Stimulated activated CD4-positive, alpha-beta T cell treated with anti-CD3 and anti-CD28 coated beads, Interleukin-12 subunit alpha, Interleukin-12 subunit beta, amount 100 ng/mL, for 24 hours (primary cell): ENCODE results near the gene MYO9A.

Experiments
- DNase-seq, 2 experiments: peaks; one replicate each; pipeline ENCODE4 v3.0.0-alpha.2; 2020; ENCODE audit warnings: low read depth in 2 of 2

Gene MYO9A

DNA sequence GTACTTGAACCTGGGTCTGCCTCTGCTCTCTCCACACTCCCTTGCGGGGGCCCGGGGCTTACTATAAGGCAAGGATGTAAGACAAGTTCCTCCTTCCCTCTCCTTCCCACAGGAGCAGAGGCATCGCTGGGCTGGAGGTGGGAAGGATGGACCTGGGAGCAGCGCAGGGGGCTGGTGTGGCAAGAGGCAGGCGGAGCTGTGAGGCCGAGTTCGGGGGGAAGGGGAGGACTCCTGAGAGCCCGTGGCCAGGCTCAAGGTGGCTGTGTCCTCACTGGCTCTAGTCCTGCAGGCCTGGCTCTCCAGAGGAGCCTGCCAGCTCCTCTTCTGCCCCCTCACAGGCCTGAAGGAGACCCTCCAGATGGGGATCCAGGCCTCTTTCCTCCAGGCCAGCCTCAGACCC, 308.6 kb downstream of the MYO9A start:
- no peak for DNase-seq

DNA sequence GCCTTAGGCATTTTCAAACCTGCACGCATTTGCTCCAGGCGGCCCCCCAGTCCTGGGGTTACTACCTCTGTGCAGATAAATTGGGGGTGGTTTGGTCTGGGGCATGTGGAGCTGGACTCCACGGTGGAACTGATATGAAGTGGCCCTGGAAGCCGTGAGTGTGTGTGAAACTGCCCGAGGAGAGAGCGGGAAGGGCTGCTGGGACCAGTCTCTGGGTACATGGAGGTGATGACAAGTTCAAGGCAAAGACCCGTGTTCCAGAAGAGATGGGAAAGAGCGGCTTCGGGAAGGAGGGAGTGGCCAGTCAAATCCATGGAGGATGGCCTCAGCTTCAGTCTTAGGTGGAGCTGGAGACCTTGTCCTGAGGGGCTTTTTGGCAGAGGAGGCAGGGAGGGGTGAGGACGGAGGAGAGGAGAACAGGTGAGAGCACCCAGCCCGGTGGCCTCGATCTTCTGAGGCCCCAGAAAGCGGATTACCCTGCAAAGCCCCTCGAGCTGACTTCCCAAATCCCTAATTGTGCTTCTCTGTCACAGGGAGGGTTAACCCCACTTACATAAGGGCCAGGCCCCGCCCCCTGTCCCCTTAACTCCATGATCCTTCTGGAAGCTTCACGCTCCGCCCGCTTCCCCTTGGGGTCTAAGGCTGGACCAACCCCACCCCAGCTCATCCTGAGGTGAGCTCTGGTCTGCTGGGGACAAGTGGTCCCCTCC, 309.5 kb downstream of the MYO9A start:
- no peak for DNase-seq

DNA sequence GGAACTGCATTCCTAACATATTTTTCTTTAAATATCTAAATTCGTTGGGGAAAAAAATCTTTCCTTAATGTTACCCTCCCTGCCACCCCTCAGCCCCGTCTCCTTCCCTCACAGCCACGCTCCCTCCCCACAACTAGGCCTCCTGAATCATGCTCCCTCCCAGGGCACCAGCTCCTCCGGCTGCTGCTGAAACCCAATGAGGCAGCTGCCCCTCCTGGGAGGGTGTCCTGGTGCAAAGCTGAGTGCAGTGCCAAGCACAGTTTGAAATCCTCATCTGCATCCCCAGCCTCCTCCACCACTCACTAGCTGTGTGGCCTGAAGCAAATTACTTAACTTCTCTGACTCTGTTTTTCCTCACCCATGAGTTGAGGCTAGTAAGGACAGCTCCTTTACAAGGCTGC, 310.3 kb downstream of the MYO9A start:
- no peak for DNase-seq

GRCh38 chr15:71807125-71807629, 310.8 kb downstream of the MYO9A start:
- DNase-seq = no peak

DNA sequence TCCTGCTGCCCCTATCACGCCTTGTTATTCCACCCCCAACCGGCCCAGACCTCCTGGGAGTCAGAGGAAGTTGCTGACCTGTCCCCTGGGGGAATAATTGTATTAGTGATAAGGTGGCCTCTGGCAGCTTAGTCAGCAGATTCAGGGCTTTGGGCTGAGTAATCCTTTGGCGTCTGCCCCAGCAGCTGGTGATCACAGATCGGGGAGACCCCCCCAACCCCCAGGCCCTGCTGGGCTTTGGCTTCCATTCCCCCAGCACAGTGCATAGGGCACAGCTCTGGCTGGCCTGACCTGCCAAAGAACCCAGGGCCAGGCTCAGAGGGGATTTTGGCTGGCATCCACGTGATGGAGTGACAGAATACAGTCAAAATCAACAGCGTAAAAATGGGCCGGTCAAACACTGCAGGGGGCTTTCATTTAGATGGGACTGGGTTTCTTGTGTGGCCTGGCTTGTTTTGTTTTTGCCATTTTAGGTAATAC, 311.5 kb downstream of the MYO9A start:
- no peak for DNase-seq

GRCh38 chr15:71804695-71805470, 313.1 kb downstream of the MYO9A start:
- no peak for DNase-seq

- DNase-seq = no peak
Measured at GRCh38 chr15:71804226-71804625, 313.7 kb downstream of the MYO9A start.

DNA sequence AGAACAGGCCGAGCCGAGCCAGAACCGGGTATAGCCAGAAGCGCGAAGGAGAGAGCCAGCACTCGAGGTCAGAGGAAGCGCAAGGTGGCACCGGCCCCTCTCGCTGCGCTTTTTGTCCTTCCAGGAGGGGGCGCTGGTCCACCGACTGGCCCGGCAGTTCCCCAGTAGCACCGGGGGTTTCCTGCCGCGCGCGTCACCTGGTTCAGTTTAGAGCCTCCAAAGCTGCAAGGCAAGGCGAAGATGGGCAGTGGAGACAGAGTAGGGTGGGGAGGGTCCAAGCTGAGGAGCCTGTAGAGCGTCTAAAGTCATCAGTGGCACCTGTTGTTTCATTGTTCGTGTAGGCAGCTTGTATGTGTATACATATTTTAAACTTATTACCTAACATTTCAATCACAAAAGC, 315.2 kb downstream of the MYO9A start:
- peak in 1 of 2 experiments; percentile 11 for DNase-seq

DNA sequence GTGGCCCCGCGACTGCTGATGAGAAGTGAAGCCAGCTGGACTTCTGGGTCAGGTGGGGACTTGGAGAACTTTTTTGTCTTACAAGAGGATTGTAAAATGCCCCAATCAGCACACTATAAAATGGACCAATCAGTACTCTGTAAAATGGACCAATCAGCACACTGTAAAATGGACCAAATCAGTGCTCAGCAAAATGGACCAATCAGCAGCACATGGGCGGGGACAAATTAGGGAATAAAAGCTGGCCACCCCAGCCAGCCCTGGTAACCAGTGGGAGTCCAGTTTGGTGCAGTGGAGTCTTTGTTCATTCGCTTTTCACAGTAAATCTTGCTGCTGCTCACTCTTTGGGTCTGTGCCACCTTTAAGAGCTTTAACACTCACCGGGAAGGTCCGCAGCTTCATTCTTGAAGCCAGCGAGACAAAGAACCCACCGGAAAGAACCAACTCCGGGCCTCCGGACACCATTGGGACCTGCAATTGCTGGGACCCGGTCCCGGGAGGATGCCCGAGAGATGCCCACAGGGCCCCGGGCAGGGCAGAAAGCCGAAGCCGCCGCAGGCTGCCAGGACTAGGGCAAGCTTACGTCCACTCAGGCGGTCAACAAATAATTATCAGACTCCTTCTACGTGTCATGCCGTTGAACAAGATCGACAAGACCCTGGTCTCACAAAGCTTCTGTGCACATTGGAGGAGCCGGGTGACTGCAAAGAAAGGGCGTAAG, 315.9 kb downstream of the MYO9A start:
- no peak for DNase-seq

- no peak for DNase-seq
Measured at GRCh38 chr15:71800835-71801745, 316.9 kb downstream of the MYO9A start.

DNA sequence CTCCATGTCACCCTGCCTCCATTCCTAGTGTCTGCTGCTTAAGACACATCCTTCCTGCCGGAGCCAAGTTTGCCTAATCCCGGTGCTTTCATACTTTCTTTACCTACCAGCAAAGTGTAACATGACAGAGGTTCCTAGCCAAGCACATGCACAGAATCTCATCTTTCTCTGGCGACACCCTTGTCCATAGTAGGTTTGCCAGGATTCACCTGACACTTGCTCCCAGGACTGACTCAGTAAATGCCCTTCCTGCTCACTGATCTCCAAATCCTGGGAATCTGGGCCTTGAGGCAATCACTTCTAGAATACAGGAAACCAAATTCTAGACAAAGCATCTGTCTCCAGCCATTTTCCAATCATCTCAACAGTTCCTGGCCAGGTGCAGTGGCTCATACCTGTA, 317.8 kb downstream of the MYO9A start:
- DNase-seq = no peak

- DNase-seq = no peak
Measured at GRCh38 chr15:71798641-71799040, 319.3 kb downstream of the MYO9A start.

DNA sequence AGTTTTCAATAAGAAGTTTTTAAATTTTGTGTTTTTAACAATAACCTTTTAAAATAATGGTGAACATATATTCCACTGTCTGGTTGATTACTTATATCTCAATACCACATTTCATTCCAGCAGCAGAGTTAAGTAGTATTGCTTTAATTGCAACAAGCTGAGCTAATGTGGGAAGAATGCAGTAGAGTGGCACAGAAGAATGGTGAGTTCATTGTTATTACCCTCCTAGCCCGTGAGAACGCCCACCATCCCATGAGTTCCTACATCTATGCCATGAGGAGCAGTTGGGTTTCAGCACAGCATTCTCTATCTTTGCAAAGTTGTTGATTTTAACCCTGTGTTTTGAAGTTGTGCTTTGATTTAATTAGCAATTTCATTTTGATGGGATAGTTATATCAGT, 325.4 kb downstream of the MYO9A start:
- DNase-seq = no peak

DNA sequence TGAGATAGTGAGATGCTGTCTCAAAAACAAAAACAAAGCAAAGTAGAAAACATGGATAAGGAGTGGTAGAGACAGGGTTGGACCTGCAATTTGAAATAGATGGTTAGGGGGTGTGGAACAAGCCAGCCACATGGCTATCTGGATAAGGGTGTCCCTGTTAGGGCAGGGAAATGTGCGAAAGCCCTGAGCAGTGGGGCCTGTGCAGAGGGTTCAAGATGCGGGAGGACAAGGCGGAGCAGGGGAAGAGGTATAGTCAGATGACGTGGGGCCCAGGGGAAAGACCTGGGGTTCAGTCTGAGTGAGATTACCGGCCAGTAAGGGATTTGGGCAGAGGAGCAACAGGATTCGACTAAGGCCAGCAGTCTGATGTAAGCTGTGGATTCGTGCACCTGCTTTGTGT, 326.0 kb downstream of the MYO9A start:
- no peak for DNase-seq

DNA sequence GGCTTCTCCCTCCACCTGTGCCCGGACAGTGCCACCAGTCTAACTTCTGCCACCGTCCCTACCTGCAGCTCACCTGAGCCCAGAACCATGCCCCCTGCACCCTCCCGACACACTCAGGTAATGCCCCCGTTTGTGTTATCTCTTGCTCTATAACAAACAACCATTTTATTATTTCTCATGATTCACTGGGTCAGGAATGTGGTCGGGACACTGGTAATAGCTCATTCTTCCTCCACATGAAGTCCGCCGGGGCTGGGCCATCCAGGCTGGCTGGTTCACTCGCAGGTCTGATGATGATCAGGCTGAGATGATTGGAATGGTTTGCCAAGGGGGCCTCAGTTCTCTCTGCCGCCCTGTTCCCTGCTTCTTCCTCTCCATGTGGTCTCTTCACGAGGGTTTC, 327.9 kb downstream of the MYO9A start:
- no peak for DNase-seq

- no peak for DNase-seq
Measured at GRCh38 chr15:71789616-71790015, 328.3 kb downstream of the MYO9A start.

DNA sequence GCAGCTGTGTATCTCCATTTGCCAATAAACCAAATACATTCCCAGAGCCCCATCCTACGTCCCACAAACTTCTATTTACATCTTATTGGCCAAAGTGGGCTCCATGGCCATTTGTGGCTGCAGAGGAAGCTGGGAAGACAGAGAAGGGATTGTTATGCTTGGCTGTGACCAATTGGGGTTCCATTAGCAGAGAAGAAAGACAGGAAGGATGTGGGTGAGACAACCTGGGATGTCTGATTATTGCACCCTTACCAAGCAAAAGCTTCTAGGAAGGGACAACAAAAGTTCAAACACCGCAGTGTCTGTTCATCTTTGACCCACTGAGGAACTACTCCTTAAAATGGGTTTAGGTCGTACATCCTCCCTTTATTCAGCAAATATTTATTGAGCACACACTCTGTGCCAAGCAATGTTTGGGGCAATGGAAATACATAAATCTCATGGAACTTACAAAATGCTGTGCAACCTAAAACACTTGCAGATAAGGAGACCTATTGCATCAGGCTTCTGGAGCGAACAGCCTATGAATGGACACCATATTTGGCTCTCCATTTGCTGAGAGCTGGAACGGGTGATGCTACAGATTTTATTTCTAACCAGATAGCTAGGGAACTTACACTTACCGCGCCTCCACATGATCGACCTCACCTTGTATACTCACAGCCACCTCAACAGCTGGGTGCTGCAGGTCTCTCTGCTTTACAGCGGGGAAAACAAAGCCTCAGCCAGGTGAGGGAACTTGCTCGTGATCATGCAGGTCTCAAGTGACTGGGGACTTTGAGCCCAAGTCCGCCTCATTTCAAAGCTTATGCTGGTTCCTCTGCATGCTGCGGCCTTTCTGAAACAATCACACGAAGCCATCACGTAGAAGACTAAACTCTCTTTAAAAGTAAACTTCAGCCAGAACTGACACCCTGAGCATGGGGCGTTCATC, 329.0 kb downstream of the MYO9A start:
- no peak for DNase-seq

- DNase-seq = no peak
Measured at GRCh38 chr15:71786673-71787072, 331.3 kb downstream of the MYO9A start.

DNA sequence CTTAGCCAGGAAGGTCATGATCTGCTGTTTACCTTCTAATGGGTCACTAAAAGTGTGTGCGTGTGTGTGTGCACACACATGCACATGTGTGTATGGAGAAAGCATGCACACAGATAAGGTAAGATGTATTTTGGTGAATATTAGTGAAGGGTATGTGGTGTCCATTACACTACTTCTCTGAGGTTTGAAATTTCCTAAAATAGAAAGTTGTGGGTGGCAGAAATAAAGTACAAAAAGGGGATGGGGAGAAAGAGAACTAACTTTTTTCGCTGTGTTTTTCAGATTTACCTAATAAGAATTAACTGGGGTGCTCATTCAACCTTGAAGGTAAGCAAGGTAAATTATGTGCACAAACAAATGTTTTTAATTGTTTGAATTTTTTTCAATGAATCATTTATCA, 332.0 kb downstream of the MYO9A start:
- no peak for DNase-seq

DNA sequence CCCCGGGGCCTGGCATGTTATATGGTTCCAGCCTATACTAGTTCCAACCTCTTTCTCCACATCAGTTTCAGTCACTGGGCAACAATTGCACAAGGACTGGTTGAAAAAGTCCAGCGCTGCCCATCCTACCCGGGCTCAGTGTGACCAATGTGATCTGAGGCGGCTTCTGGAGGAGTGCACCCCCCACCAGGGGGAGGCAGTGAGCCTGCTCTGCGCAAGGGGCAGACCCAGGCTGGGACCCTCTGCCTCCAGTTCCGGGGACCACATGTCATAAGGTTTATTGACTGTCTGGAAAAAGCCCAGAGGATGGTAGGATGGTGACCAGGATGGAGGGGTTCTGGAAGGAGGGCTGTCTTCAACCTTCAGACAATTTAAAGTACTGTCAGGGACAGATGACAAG, 333.2 kb downstream of the MYO9A start:
- DNase-seq = no peak
